EH (cell line): Measurements from ENCODE around the gene PYGM.
"Not testable (repeated sequence)": the region's sequence is repeated elsewhere in the genome, so short reads cannot be mapped to it uniquely, and the experiment has no call there.

ENCODE experiments used
- DNase-seq: peaks from one replicate; pipeline ENCODE4 v3.0.0-alpha.2; 2015; ENCODE audit warnings: low read depth

The PYGM gene

GRCh38 chr11:64716473-64717267, 43.1 kb downstream of the PYGM start:
- DNase-seq = no peak

GRCh38 chr11:64715756-64716472, 43.9 kb downstream of the PYGM start:
- no peak for DNase-seq

- no peak for DNase-seq
Observed at GRCh38 chr11:64715110-64715509, 44.7 kb downstream of the PYGM start.

- no peak for DNase-seq
Observed at GRCh38 chr11:64714666-64715065, 45.1 kb downstream of the PYGM start.

GRCh38 chr11:64713781-64714363, 45.9 kb downstream of the PYGM start:
- DNase-seq = no peak

- peak; percentile 25 for DNase-seq
Observed at GRCh38 chr11:64713016-64713707, 46.6 kb downstream of the PYGM start.

GRCh38 chr11:64712430-64713015, 47.3 kb downstream of the PYGM start:
- no peak for DNase-seq

- DNase-seq = no peak
Observed at GRCh38 chr11:64711956-64712362, 47.8 kb downstream of the PYGM start.

- DNase-seq = no peak
Observed at GRCh38 chr11:64711138-64711955, 48.4 kb downstream of the PYGM start.

GRCh38 chr11:64710418-64711137, 49.2 kb downstream of the PYGM start:
- peak; percentile 32 for DNase-seq

- no peak for DNase-seq
Observed at GRCh38 chr11:64705501-64705900, 54.3 kb downstream of the PYGM start.

- no peak for DNase-seq
Observed at GRCh38 chr11:64703048-64703447, 56.7 kb downstream of the PYGM start.

GRCh38 chr11:64701956-64702355, 57.8 kb downstream of the PYGM start:
- not testable (repeated sequence) for DNase-seq

- no peak for DNase-seq
Observed at GRCh38 chr11:64698427-64698826, 61.3 kb downstream of the PYGM start.

GRCh38 chr11:64697663-64698375, 62.0 kb downstream of the PYGM start:
- DNase-seq = no peak
